HG02759 (cell line): ENCODE data around the gene MRFAP1.

ENCODE experiments used
- ATAC-seq: cut with Tn5 transposase; IDR thresholded peaks from one replicate; pipeline ENCODE4 v1.9.1; 2021; ENCODE audit warnings: mild to moderate bottlenecking, moderate library complexity; ENCODE audit not compliant: unreplicated experiment

MRFAP1 gene

GRCh38 chr4:6640292-6641163 is at the start of gene MRFAP1:
Gene MRFAP1, plus strand, starts transcription at chr4:6640685. Its CDS starts 178 bp downstream, at chr4:6640863.
- ATAC-seq, result peak; percentile 90

- peak; percentile 67 for ATAC-seq
Observed at GRCh38 chr4:6591313-6591712, 49.2 kb upstream of the MRFAP1 start.

- no peak for ATAC-seq
Observed at GRCh38 chr4:6591781-6592180, 48.7 kb upstream of the MRFAP1 start.

- ATAC-seq, result no peak
Observed at GRCh38 chr4:6592804-6593563, 47.5 kb upstream of the MRFAP1 start.

GRCh38 chr4:6594341-6594740 is 46.1 kb upstream of the MRFAP1 start:
- no peak for ATAC-seq

GRCh38 chr4:6594826-6595355 is 45.6 kb upstream of the MRFAP1 start:
- no peak for ATAC-seq

- ATAC-seq, result no peak
Observed at GRCh38 chr4:6595897-6596537, 44.5 kb upstream of the MRFAP1 start.

GRCh38 chr4:6596948-6597347 is 43.5 kb upstream of the MRFAP1 start:
- no peak for ATAC-seq

GRCh38 chr4:6598127-6598526 is 42.4 kb upstream of the MRFAP1 start:
- ATAC-seq, result no peak

- ATAC-seq, result no peak
Observed at GRCh38 chr4:6598641-6599040, 41.8 kb upstream of the MRFAP1 start.

GRCh38 chr4:6601661-6602250 is 38.7 kb upstream of the MRFAP1 start:
- no peak for ATAC-seq

- no peak for ATAC-seq
Observed at GRCh38 chr4:6602289-6602688, 38.2 kb upstream of the MRFAP1 start.

GRCh38 chr4:6603128-6603527 is 37.4 kb upstream of the MRFAP1 start:
- ATAC-seq, result no peak

- ATAC-seq, result no peak
Observed at GRCh38 chr4:6605114-6605513, 35.4 kb upstream of the MRFAP1 start.

GRCh38 chr4:6605605-6606004 is 34.9 kb upstream of the MRFAP1 start:
- no peak for ATAC-seq

- ATAC-seq, result no peak
Observed at GRCh38 chr4:6606465-6607235, 33.8 kb upstream of the MRFAP1 start.

GRCh38 chr4:6607368-6608055 is 33.0 kb upstream of the MRFAP1 start:
- no peak for ATAC-seq

- no peak for ATAC-seq
Observed at GRCh38 chr4:6608758-6609414, 31.6 kb upstream of the MRFAP1 start.
